ENCODE data around the gene AGRN.
"Not testable (repeated sequence)": the region's sequence is repeated elsewhere in the genome, so short reads cannot be mapped to it uniquely, and the experiment has no call there.

Gene AGRN

GRCh38 chr1:1005774-1006304, 14.1 kb upstream of the AGRN start:
- TF ChIP-seq CTCF (IDR thresholded peaks at IDR 0.05; ENCODE audit: extremely low read depth, missing control alignments): no peak
- no peak for DNase-seq (ENCODE audit: low spot score)

GRCh38 chr1:1006305-1007159, 13.4 kb upstream of the AGRN start:
- DNase-seq (ENCODE audit: low spot score): no peak
- no peak for TF ChIP-seq CTCF (IDR thresholded peaks at IDR 0.05; ENCODE audit: extremely low read depth, missing control alignments)

GRCh38 chr1:1010131-1010530, 9.8 kb upstream of the AGRN start:
- DNase-seq (ENCODE audit: low spot score): not testable (repeated sequence)

GRCh38 chr1:1011396-1011949, 8.4 kb upstream of the AGRN start:
- no peak for DNase-seq (ENCODE audit: low spot score)
- TF ChIP-seq CTCF (IDR thresholded peaks at IDR 0.05; ENCODE audit: extremely low read depth, missing control alignments): no peak

- not testable (repeated sequence) for DNase-seq (ENCODE audit: low spot score)
These were observed 7.2 kb upstream of the AGRN start for GRCh38 chr1:1012736-1013104.

GRCh38 chr1:1013105-1013921, 6.6 kb upstream of the AGRN start, which contains the start of gene ISG15:
Gene ISG15, plus strand, starts transcription at chr1:1013497. Its CDS starts 77 bp downstream, at chr1:1013574.
- no peak for TF ChIP-seq CTCF (IDR thresholded peaks at IDR 0.05; ENCODE audit: extremely low read depth, missing control alignments)
- peak; percentile 84 for DNase-seq (ENCODE audit: low spot score)

- no peak for TF ChIP-seq CTCF (IDR thresholded peaks at IDR 0.05; ENCODE audit: extremely low read depth, missing control alignments)
- peak; percentile 62 for DNase-seq (ENCODE audit: low spot score)
These were observed 5.8 kb upstream of the AGRN start for GRCh38 chr1:1013922-1014648.

All from GM20000 (cell line).